A673 (cell line): ENCODE results near the gene ATRNL1. TPM values are rescaled to one million over a fixed set of nuclear protein-coding genes. Genes with fewer than 3 reads are reported as not detected.

Source experiments
- BruUV-seq: library from RNA; stranded (reverse); fragments of 400-500 nt; replicated peaks from 2 replicates; lab custom pipeline; 2021; lab: Mats Ljungman, UMichigan
- CTCF ChIA-PET: fragments of 300-600 bp; sonication (Branson Sonifier 250); formaldehyde crosslinking; loops from one replicate; lab custom pipeline; 2022; ENCODE audit warnings: antibody characterized with exemption; lab: Charles Lee
- POLR2A ChIA-PET: fragments of 300-600 bp; sonication (Branson Sonifier 250); formaldehyde crosslinking; loops from one replicate; lab custom pipeline; 2022; ENCODE audit warnings: antibody characterized with exemption; ENCODE audit not compliant: low non-redundant PET; lab: Charles Lee
- DNase-seq: peaks from one replicate; pipeline ENCODE4 v3.0.0-alpha.2; 2015; ENCODE audit warnings: low spot score
- H3K27ac ChIP-seq: fragments of 200-600 bp; sonication (generic); 2 replicates; pipeline ENCODE4 v1.5.1; 2016; ENCODE audit warnings: mixed run types, low read depth, mild to moderate bottlenecking, mixed read lengths, antibody characterized with exemption, low read length; ENCODE audit not compliant: poor library complexity, severe bottlenecking
- H3K27me3 ChIP-seq: fragments of 200-600 bp; sonication (generic); replicated peaks from 2 replicates; pipeline ENCODE4 v1.6.1; 2017; ENCODE audit warnings: mixed run types, low read depth, mild to moderate bottlenecking, mixed read lengths, antibody characterized with exemption, low read length; ENCODE audit not compliant: insufficient read depth, poor library complexity
- H3K36me3 ChIP-seq: fragments of 200-600 bp; sonication (generic); 2 replicates; pipeline ENCODE4 v1.6.1; 2016; ENCODE audit warnings: mixed run types, mild to moderate bottlenecking, mixed read lengths, antibody characterized with exemption, low read length; ENCODE audit not compliant: insufficient read depth, poor library complexity, severe bottlenecking
- H3K4me1 ChIP-seq: fragments of 200-600 bp; sonication (generic); 2 replicates; pipeline ENCODE4 v1.6.1; 2017; ENCODE audit warnings: mixed run types, mild to moderate bottlenecking, mixed read lengths, antibody characterized with exemption, low read length; ENCODE audit not compliant: insufficient read depth, poor library complexity, severe bottlenecking
- H3K4me3 ChIP-seq: fragments of 200-600 bp; sonication (generic); 2 replicates; pipeline ENCODE4 v1.5.1; 2016; ENCODE audit warnings: low read depth, mixed run types, mild to moderate bottlenecking, mixed read lengths, low read length; ENCODE audit not compliant: poor library complexity, severe bottlenecking
- H3K9me3 ChIP-seq: fragments of 200-600 bp; sonication (generic); 2 replicates; pipeline ENCODE4 v1.6.1; 2016; ENCODE audit warnings: mixed run types, low read depth, mild to moderate bottlenecking, mixed read lengths, antibody characterized with exemption, low read length; ENCODE audit not compliant: poor library complexity, severe bottlenecking
- CTCF ChIP-seq: fragments of 300-800, 200-600 bp; sonication (generic); conservative IDR thresholded peaks from 2 replicates; pipeline ENCODE4 v1.5.1; 2017; ENCODE audit warnings: low read depth, mild to moderate bottlenecking, antibody characterized with exemption, low read length, moderate library complexity, mixed read lengths
- EZH2 ChIP-seq: fragments of 200-600 bp; sonication (generic); IDR thresholded peaks from 2 replicates; pipeline ENCODE4 v1.6.1; 2017; ENCODE audit warnings: borderline replicate concordance, low read depth, mild to moderate bottlenecking, mixed read lengths, antibody characterized with exemption, low read length; ENCODE audit not compliant: poor library complexity, severe bottlenecking
- intact Hi-C: fragments of 100-400 bp; cut with micrococcal nuclease; formaldehyde crosslinking; loops from one replicate; pipeline ENCODE4 v1.10.0; 2022; ENCODE audit not compliant: unreplicated experiment
- total RNA-seq: library from RNA; stranded (reverse); gene quantifications from 2 replicates; pipeline ENCODE4 v1.2.3, GENCODE V29; 2021

Gene ATRNL1
- total RNA-seq, 1 experiment from 2014 or later, result 3.0 TPM

GRCh38 chr10:115107830-115108229, 14.7 kb downstream of the ATRNL1 start:
- peak; percentile 15 for DNase-seq
- no peaks in the 10 kb centered on the region for H3K4me1 ChIP-seq
- H3K4me3 ChIP-seq, result no peak overlapping the region
- peaks cover 14% of the 10 kb centered on the region for H3K9me3 ChIP-seq
- H3K27ac ChIP-seq, result no peak overlapping the region
- POLR2A ChIA-PET, result no interaction called here
- H3K36me3 ChIP-seq, result no peaks in the 10 kb centered on the region
- no peaks in the 10 kb centered on the region for H3K27me3 ChIP-seq
- TF ChIP-seq CTCF (no peak), EZH2 (no peak)
- BruUV-seq, result no TSS peak
- intact Hi-C loops, result no loop called here
- CTCF ChIA-PET, result no interaction called here

- BruUV-seq, result no TSS peak
- intact Hi-C loops, result no loop called here
- DNase-seq, result no peak
- no peaks in the 10 kb centered on the region for H3K36me3 ChIP-seq
- H3K27ac ChIP-seq, result no peak overlapping the region
- H3K4me3 ChIP-seq, result no peak overlapping the region
- TF ChIP-seq EZH2, result no peak
- no peak for TF ChIP-seq CTCF
- ChIA-PET CTCF (no interaction called here), POLR2A (no interaction called here)
- peaks cover 8% of the 10 kb centered on the region for H3K27me3 ChIP-seq
- H3K9me3 ChIP-seq, result no peaks in the 10 kb centered on the region
- H3K4me1 ChIP-seq, result no peaks in the 10 kb centered on the region
Observed at GRCh38 chr10:115117301-115117700, 24.1 kb downstream of the ATRNL1 start.

GRCh38 chr10:115118346-115118745, 25.2 kb downstream of the ATRNL1 start:
- no TSS peak for BruUV-seq
- intact Hi-C loops, result no loop called here
- TF ChIP-seq EZH2, result no peak
- no peak for TF ChIP-seq CTCF

More at GRCh38 chr10:115118346-115118745, 25.2 kb downstream of the ATRNL1 start:
- POLR2A ChIA-PET, result no interaction called here
- no peak overlapping the region for H3K4me3 ChIP-seq
- H3K36me3 ChIP-seq, result no peaks in the 10 kb centered on the region
- H3K9me3 ChIP-seq, result no peaks in the 10 kb centered on the region
- peaks cover 8% of the 10 kb centered on the region for H3K27me3 ChIP-seq
- no peaks in the 10 kb centered on the region for H3K4me1 ChIP-seq
- no peak for DNase-seq
- CTCF ChIA-PET, result no interaction called here
- H3K27ac ChIP-seq, result no peak overlapping the region
